ENCODE results near the gene SMARCC2.
"Not testable (repeated sequence)": the region's sequence is repeated elsewhere in the genome, so short reads cannot be mapped to it uniquely, and the experiment has no call there.

SMARCC2 gene

DNA sequence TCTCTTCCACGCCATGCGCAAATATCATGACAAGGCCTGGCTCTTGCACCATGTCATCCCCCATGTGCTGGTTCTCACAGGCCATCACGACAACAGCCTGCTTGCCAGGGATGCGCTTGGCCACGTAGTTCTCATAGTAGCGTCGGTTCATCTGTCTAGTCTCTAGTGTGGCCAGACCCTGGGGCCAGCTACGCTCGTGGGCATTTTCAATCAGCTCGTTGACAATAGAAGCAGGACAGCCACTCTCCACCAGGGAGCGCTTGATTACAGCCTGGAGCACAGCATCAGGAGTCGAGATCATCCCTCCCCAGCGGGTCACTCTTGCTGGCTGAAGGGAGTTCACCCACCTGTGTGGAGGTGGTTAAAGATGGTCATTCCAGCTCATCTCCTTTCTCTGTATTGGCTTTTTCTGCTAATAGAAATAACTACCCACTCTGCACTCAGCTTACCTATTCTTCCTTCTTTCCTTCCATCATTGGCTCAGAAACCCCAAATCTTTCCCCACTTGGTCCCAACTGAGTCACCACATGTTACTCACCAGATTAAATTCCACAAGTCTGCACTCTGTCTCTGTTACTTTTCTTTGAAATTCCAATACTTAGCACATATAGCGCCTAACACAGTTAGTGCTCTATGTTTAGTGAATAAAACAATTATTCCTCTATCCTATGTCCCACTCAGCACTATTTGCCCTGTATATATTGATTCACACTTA, 17.3 kb upstream of the SMARCC2 start:
- DNase-seq = no peak

DNA sequence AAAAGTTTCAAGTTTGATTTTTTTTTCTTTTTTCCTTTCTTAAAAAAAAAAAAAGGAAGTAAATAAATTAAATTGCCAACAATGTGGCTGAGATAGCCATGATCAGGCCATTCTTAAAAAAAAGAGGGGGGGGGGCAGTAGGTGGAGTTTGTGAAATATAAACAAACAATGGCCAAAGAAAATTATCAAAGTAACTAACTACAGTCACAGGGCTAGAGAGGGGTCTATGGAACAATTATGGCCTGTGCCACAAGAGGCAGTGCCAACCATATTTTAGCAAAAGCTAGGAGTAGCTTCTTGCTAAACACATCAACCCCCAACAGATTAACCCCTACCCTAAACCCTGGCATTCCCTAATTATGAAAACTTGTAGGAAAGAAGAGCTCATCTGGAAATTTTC, 16.2 kb upstream of the SMARCC2 start:
- no peak for DNase-seq

DNA sequence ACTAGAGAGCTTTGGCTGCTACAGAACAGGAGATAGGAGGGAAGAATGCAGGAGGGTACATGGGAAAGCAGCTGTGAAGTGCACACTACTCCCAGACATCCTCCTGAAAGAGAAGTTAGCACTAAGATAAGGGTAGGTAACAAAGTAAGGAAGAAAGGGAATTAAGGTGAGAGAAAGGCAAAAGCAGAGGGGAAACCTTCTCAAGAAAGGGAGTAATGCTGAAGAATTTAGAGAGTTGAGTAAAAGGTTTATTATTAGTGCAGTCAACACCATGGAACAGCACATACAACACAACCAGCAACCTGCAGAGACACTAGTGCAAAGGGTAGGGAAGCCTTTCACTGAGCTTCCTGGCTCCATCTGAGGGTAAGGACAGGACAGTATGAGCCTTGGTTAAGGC, 15.0 kb upstream of the SMARCC2 start:
- no peak for DNase-seq

DNA sequence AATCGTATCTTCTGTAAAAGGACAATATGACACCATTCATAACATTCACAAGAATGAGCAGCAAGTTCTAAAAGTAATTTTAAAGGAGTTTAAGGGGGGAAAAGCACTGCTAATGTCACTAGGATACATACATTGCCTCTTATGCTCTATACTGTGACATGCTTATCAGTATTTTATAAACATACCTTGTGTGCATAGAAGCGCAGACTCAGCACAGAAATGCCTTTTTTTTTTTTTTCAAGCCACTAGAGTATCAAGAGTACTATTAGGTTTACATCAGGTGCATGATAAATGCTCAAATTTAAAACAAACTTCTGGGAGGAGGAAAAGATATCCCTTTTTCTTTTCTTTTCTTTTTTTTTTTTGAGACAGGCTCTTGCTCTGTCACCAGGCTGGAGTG, 13.6 kb upstream of the SMARCC2 start:
- DNase-seq = no peak

DNA sequence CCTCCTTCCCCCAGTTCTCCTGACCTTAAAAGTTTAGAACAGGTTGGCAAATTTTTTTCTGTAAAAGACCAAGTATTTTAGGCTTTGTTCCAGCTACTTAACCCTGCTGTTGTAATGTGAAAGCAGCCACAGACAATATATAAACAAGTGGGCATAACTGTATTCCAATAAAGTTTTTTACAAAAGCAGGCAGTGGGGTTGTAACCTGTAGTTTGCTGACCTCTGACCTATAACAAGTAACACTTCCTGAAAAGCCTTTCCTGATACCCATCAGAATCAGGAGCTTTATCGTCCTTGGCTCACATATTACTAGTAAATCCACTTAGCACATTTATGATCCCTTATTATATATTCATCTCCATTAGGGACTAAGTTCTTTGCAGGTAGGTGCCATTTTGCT, 13.1 kb upstream of the SMARCC2 start:
- DNase-seq = no peak

DNA sequence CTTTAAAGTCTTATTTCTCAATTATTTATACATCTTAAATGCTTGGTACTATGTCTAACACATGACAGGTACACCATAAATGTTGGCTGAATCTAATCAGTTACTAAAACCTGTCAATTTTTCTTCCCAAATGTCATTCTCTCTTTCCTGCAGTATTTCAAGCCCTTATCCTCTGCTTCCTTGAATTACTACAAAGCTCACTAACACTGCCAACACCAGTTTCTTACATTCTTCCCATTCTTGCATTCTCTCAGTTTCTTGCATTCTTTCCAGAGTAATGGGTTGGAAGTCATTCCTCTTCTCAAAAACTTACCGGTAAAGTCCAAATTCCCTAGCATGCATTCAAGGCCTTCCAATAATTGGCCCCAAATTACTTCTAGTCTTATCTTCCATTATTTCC, 9.6 kb upstream of the SMARCC2 start:
- no peak for DNase-seq

DNA sequence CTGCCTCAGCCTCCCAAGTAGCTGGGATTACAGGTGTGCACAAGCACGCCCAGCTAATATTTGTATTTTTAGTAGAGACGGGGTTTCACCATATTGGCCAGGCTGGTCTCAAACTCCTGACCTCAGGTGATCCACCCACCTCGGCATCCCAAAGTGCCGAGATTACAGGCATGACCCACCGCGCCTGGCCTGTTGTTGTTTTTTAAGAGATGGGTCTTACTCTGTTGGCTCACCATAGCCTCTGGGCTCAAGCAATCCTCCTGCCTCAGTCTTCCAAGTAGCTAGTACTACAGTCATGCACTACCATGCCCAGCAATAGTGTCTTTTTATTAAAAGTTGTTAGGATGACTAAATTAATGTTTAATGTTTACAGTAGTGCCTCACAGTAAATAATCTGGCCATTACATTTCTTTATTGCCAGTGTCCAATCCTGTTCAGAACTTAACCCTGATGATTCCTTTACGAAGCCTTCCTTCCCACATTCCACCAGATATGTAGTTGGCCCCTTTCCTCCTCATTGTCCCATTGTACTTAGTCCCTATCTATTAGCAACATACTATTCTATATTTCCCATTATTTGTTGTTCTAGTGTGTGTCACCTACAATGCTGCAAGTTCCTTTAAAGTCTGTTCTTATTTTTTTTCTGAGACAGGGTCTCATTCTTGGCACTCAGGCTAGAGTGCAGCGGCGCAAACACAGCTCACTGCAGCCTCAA, 8.8 kb upstream of the SMARCC2 start:
- DNase-seq = no peak

DNA sequence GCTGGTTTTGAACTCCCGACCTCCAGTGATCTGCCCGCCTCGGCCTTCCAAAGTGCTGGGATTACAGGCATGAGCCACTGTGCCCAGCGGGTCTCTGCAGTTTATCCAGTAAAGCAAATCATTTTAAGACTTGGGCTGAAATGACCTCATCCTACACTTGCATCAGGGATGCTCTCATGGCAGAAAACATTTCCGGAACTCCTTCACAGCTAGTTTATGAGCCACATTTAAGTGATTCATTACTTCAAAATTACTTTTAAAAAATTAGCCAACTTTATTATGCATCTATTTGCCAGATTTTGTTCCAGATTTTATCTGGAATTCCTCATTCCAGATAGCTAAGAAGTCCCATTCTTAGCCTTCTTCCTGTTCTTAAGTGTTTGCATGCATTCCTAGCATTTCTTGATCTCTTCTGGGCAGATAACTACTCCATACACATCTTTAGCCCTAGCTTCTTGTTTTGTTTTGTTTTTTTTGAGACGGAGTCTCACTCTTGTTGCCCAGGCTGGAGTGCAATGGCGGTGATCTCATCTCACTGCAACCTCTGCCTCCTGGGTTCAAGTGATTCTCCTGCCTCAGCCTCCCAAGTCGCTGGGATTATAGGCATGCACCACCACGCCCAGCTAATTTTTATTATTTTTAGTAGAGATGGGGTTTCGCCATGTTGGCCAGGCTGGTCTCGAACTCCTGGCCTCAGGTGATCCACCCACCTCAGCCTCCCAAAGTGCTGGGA, 7.7 kb upstream of the SMARCC2 start:
- not testable (repeated sequence) for DNase-seq

DNA sequence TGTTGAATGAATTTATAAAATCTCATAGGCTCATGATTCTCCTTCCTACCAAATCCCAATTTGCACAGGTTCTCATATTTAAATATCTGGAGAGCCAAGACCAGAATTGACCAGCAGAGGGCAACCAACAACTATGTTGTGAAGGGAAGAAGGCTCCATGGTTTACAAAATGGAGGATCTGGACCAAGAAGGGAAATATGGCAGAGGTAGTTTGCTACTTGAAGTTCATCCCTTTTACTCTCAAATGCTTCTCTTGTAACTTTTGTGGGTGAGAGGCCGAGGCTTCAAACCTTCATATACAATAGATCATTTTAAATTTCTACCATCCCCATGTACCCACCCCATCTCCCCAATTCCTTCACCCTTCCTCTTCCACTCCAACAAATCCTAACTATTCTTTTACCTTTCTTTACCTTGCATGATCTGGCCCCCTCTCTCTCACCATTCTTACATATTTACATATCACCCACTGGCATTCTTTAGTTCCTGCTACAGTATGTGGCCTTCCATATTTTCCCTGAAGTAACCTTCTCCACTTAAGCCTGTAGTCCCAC, 3.8 kb upstream of the SMARCC2 start:
- DNase-seq = peak in 1 of 2 experiments; percentile 50

DNA sequence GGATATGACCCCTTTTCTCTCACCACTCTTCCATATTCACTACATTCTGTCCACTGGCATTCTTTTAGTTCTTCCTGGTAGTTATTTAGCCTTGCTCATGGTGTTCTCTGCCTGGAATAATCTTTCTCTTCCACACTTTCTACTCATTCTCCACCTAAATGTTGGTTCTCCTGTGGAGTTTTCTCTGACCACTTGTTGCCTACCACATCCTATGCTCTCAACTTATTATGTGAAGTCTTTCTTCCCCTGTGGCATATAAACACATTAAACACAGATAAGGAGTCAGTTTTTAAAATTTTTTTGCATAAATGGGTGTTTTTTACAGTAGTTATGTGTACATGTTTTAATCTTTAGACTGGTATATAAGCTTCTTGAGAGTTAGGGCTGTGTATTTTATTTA, 3.3 kb upstream of the SMARCC2 start:
- DNase-seq = no peak

DNA sequence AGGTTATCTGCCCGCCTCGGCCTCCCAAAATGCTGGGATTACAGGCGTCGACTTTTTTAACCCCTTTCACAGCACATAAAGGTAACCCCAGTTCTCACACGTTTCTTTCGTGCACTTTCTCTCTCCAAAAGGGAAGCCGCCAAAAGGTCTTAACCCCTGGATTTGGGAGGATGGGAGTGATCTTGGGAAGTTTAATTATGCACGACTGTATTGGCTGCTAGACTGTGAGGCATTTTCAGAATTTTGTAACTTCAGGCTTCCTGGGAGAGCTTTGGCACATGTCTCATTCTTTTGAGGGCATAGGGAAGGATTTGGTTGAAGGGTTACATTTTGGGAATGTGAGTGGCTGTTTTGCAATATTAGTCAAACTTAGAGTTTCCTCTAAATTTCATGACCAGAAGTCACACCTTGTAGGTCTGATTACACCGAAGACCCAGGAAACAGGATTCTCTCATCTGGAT, 1.4 kb upstream of the SMARCC2 start:
- DNase-seq = no peak

DNA sequence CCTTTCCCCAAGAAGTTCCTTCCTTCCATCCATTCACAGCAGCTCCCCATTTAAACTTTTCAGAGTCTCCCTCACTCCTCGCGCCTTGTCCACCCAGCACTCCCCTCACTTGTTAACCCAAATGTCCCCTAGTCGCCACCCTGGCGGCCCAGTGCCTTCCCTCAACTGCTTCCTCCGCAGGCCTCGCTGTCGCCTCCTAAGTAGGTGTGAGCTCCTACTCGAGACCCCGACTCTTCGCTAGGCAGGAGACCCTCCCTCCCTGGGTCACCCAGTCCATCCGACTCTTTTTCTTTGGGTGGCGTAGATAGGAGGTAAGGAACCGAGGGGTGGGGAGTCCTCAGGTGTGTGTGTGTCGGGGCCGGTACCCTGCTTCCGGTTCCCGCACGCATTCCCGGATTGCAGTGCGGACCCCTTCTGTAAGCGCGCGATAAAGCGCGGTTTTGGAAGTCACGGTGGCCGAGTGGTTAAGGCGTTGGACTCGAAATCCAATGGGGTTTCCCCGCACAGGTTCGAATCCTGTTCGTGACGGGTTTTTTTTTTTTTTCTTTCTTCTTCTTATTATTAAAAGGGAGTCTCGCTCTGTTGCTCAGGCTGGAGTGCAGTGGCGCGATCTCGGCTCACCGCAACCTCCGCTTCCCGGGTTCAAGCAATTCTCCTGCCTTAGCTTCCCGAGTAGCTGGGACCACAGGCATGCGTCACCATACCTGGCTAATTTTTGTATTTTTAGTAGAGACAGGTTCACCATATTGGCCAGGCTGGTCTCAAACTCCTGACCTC, 823 bp upstream of the SMARCC2 start:
- peak in 1 of 2 experiments; percentile 4 for DNase-seq

DNA sequence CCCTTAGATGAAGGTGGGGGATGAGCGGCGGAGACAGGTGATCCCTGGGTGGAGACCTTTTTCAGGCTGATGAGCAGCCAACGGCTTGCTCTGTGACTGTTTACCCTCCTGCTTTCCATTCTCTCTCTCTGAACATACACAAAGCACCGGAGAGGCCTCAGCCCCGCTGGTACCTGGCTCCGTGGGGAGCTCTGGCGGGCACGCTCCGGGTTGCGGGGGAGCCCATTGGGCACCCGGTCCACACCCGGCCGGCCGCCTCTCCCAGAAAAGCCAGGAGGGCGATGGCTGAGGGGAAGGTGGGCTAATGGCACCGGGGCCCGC, 545 bp downstream of the SMARCC2 start:
- DNase-seq = no peak

DNA sequence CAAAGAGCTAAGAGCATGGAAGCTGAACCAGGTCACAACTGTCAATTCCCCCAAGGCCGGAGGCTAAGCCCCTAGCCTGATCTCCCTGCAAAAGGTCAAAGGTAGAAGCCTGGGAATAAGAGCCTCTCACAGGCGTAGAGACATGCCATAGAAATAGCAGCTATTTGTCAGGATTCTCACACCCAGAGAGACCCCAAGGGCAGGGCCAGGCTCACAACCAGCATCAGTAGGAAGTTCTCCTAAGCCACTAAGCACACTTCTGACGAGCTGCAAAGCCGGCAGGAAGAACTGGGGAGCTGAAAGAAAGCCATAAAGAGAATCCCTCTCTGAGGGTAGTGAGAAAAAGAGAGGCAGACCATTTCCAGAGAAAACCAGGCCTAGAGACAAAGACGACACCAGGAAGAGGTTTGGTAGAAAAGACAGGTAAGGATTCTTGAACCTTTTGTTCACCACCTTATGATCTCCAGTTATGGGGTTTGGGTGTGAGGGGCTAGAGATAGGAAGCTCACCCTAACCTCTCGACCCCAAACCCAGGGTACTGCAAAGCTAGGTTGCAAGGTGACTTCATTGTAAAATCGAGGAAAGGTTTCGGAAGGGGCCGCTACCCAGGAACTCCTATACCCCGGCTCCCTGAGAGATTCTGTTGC, 1.0 kb downstream of the SMARCC2 start:
- DNase-seq = no peak

DNA sequence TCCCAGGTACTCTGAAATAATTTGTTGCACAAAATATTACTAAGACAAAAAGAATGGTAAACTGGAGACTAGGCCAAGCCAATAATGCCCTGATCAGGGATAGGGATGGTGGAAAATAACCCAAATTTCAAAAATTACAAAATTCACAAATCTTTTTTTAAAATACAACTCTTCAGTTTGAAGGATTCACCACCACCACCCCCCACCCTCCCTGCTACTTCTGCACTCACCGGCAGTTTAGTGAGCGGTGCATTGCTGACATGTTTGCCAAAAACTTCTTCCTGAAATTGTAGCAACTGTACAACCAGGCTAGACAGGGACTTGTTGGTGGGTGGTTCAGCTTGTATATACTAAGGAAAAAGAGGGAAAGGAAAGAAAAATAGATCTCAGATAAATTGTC, 2.3 kb downstream of the SMARCC2 start:
- no peak for DNase-seq

DNA sequence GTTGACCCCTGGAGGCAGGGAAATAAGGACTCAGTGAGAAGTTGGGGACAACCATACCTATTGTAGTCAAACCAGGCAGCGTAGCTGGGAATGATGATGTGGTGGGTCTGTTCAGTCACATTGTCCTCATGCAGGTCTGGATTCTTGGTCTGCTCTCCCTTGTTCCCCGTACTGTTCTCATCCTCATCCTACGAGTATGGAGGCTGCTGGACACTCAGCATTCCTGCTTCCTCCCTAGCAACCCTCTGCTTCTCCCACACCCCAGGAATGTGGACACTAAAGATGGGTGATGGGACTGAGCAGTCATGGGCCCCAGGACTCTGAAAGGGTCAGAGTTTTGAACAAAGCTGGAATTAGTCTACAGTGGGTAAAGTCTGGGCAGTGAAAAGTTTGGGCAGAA, 10.9 kb downstream of the SMARCC2 start:
- no peak for DNase-seq

DNA sequence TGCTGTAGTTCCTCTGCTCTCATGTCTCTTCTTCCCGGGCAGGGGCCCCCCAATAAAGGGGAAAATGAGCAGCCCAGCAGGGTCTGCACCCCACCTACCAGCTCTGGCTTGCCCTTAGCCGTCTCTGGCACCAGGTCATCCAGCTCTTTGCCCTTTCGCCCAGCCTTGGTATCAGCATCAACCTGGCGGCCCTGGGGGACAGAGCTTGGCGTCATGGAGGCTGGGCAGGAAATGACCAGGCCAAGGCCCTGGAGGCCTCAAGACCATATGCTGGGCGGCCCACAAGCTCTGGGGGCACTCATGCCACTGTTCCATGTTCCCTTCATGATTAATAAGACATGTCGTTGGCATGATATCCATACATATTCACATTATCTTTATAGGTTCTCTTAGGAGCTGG, 16.4 kb downstream of the SMARCC2 start:
- no peak for DNase-seq

DNA sequence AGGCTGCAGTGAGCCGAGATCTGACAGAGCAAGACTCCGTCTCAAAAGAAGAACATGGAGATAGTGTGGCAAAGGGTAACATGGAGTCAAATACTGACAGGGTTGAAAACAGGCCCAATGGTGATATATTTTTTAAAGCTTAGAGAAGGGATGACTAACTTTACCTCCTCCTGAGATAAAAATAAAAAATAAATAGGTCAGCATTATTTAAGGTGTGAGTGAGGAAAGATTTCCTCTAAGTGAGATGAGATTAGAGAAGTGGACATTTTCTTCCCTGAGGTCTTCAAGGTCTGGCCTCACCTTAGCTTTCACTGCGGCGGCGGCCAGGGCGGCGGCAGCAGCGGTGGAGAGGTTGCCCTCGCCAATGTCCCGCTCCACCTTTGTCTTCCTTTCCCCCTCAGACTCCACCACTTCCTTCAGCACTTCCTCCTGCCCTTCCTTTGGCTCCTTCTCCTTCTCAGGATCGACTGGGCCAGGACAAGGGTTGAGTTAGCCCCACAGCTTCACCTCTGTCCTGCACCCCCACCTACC, 20.0 kb downstream of the SMARCC2 start:
- no peak for DNase-seq

DNA sequence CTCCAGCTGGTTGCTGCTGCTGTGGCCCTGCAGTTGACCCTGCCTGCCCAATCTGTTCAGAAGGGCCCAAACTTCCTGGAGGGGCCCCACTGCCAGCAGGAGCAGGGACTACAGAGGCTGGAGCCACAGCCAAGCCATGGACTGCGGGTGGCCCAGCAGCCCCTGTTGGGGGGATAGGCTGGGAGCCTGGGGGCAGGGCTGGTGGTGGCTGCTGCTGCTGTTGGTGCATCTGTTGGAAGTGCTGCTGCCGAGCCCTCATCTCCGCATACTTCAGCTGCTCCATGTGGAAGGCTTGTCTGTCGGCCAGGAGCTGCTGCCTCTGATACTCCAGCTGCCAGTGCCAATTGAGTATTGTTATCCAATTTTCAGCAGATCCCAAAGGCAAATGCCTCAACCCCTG, 23.9 kb downstream of the SMARCC2 start:
- DNase-seq = no peak

DNA sequence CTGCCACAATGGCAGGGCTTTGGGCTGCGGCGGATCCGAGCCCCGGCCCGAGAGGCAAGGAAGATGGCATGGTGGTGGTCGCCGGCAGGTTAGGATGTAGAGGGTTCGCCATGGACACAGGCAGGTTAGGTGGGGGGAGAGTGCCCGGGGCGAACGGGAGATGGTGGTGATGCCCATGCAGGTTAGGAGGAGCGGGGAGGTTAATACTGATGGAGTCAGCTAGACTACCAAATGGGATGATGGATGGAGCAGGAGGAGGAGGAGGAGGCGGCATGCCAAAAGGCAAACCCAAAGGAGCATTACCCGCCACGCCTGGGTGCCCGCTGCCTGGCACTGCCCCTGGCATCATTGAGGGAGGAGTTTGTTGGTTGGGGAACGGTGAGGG, 24.9 kb downstream of the SMARCC2 start:
- DNase-seq = no peak

DNA sequence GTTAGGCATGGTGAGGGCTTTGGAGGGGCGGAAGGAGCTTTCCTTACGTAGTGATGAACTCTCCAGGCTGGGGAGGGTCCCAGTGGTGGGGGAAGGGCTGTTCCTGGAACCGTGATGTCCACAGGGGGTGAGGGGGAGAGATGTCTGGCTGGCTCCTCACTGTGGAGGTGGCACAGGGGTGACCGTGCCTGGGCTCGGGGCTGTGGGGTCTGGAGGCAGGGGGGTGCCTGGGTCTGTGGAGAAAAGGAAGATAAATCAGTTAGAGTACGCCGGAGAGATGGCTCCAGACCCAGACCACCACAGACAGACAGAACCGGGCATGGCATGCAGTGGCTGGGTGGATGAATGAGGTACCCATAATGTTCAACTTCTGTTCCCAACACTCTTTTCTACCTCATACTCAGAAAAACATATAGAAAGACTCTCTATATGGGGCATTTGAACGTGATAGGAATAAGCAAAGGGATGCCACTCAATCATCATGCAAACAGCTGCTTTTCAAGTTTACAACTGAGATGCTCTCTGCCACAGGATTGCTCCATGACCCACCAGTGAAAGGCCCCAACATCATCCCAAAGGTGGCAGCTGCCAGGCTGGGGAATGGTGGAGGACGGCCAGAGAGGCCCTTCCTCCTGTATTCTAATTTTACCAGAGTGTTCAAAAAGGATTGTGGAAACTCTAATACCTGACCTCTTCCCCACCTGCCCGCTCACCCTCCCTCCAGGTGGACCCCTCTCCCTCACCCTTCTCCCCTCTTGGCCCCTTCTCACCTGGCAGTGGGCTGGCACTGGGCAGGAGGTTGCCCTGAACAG, 25.5 kb downstream of the SMARCC2 start:
- DNase-seq = no peak
